Measurements from ENCODE around the gene FGF12. TPM values are rescaled to one million over a fixed set of nuclear protein-coding genes. Genes with fewer than 3 reads are reported as not detected.

The FGF12 gene
- total RNA-seq, 2 experiments from 2014 or later = not detected

DNA sequence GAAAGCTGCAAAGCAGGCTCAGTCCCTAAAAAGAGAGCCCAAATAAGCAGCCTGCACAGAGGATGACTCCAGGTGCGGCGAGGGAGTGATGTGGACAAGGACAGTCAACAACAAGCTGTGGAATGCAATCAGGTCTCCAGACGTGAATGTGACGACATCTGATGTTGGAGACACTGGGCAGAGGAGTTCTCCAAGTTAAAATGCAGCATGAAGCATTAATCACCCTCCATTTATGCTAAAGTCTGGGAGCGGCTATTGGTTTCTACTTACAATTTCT lies 316.7 kb downstream of the FGF12 start:
- Mint-ChIP-seq H3K27ac (no peak overlapping the region), H3K4me3 (no peak overlapping the region), H3K9me3 (no peaks in the 10 kb centered on the region), H3K4me1 (ENCODE audit: low read depth) (no peaks in the 10 kb centered on the region), H3K27me3 (peaks cover 61% of the 10 kb centered on the region), H3K36me3 (ENCODE audit: low read depth) (no peaks in the 10 kb centered on the region)
- Histone ChIP-seq H3K36me3 (ENCODE audit: insufficient read depth, low read length) (no peaks in the 10 kb centered on the region), H3K4me3 (ENCODE audit: low read length) (no peak overlapping the region), H3K27me3 (ENCODE audit: control insufficient read depth in 1 of 2, insufficient read depth in 2 of 2, low read length in 2 of 2) (peaks cover 29 to 37% of the 10 kb centered on the region in 2 experiments), H3K27ac (ENCODE audit: low read depth in 1 of 2, low read length in 2 of 2) (no peak overlapping the region), H3K9me3 (ENCODE audit: control insufficient read depth in 1 of 2, insufficient read depth in 1 of 2, low read length in 2 of 2) (peaks cover 0 to 21% of the 10 kb centered on the region in 2 experiments), H3K4me1 (ENCODE audit: insufficient read depth, low read length) (no peaks in the 10 kb centered on the region)
- intact Hi-C loops (cut with DNase I, micrococcal nuclease) = no loop called here
- POLR2A ChIA-PET = no interaction called here
- no peak for DNase-seq
- TF ChIP-seq, protein P1, sequence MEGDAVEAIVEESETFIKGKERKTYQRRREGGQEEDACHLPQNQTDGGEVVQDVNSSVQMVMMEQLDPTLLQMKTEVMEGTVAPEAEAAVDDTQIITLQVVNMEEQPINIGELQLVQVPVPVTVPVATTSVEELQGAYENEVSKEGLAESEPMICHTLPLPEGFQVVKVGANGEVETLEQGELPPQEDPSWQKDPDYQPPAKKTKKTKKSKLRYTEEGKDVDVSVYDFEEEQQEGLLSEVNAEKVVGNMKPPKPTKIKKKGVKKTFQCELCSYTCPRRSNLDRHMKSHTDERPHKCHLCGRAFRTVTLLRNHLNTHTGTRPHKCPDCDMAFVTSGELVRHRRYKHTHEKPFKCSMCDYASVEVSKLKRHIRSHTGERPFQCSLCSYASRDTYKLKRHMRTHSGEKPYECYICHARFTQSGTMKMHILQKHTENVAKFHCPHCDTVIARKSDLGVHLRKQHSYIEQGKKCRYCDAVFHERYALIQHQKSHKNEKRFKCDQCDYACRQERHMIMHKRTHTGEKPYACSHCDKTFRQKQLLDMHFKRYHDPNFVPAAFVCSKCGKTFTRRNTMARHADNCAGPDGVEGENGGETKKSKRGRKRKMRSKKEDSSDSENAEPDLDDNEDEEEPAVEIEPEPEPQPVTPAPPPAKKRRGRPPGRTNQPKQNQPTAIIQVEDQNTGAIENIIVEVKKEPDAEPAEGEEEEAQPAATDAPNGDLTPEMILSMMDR (IDR thresholded peaks at IDR 0.05) = no peak
- CTCF ChIA-PET = no interaction called here
- no peak for ATAC-seq (ENCODE audit: poor library complexity)

DNA sequence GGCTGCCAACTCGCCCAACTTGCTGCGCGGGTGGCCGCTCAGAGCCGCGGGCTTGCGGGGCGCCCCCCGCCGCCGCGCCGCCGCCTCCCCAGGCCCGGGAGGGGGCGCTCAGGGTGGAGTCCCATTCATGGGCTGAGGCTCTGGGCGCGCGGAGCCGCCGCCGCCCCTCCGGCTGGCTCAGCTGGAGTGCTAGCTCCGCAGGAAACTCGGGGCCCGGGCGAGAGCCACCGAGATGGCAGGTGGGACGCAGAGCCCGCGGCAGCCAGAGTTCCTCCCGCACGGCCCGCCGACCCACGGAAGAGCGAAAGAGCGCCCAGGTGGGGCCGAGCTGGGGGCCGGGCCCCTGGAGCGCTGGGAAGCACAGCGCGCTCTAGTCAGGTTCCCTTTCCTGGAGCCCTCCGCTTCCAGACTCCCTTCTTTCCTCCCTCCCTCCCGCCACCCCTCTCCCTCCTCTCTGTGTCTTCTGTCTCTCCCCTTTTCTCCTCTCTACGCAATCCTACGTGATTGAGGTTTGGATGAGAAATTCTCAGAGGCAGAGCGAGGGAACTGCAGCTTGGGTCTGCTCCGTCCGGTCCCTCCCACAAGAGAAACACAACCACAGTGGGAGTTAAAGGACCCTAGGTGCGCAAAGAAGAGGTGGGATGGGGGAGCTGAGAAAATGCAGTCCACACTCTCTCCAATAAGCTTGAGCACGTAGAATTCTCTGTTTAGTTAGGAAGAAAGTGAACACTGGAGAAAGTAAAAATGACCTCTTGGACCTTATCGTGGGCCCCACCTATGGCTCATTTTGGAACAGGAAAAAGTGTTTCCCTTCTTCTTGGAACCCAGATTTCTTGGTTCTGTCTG lies 317.3 kb downstream of the FGF12 start:
- Mint-ChIP-seq H3K9me3 (no peaks in the 10 kb centered on the region), H3K27ac (no peak overlapping the region), H3K4me3 (no peak overlapping the region), H3K27me3 (peaks cover 65% of the 10 kb centered on the region), H3K36me3 (ENCODE audit: low read depth) (no peaks in the 10 kb centered on the region), H3K4me1 (ENCODE audit: low read depth) (no peaks in the 10 kb centered on the region)
- Histone ChIP-seq H3K9me3 (ENCODE audit: control insufficient read depth in 1 of 2, insufficient read depth in 1 of 2, low read length in 2 of 2) (peaks cover 0 to 21% of the 10 kb centered on the region in 2 experiments), H3K4me3 (ENCODE audit: low read length) (no peak overlapping the region), H3K27ac (ENCODE audit: low read depth in 1 of 2, low read length in 2 of 2) (no peak overlapping the region), H3K27me3 (ENCODE audit: control insufficient read depth in 1 of 2, insufficient read depth in 2 of 2, low read length in 2 of 2) (peaks cover 29 to 37% of the 10 kb centered on the region in 2 experiments), H3K4me1 (ENCODE audit: insufficient read depth, low read length) (no peaks in the 10 kb centered on the region), H3K36me3 (ENCODE audit: insufficient read depth, low read length) (no peaks in the 10 kb centered on the region)
- ATAC-seq (ENCODE audit: poor library complexity) (no peak), DNase-seq (no peak)
- TF ChIP-seq, protein P1 (IDR thresholded peaks at IDR 0.05) = no peak
- ChIA-PET POLR2A (interaction anchor here (0.6 kb wide), 1 partner anchor 456 kb away, joined by 3 read pairs; no protein-coding TSS in a partner anchor), CTCF (no interaction called here)
- intact Hi-C loops (cut with DNase I, micrococcal nuclease) = no loop called here

DNA sequence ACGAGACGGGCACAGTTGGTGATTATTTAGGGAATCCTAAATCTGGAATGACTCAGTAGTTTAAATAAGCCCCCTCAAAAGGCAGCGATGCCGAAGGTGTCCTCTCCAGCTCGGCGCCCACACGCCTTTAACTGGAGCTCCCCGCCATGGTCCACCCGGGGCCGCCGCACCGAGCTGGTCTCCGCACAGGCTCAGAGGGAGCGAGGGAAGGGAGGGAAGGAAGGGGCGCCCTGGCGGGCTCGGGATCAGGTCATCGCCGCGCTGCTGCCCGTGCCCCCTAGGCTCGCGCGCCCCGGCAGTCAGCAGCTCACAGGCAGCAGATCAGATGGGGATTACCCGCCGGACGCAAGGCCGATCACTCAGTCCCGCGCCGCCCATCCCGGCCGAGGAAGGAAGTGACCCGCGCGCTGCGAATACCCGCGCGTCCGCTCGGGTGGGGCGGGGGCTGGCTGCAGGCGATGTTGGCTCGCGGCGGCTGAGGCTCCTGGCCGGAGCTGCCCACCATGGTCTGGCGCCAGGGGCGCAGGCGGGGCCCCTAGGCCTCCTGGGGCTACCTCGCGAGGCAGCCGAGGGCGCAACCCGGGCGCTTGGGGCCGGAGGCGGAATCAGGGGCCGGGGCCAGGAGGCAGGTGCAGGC lies 318.0 kb downstream of the FGF12 start:
- Mint-ChIP-seq H3K4me3 (no peak overlapping the region), H3K36me3 (ENCODE audit: low read depth) (no peaks in the 10 kb centered on the region), H3K9me3 (no peaks in the 10 kb centered on the region), H3K4me1 (ENCODE audit: low read depth) (no peaks in the 10 kb centered on the region), H3K27me3 (peaks cover 69% of the 10 kb centered on the region), H3K27ac (no peak overlapping the region)
- Histone ChIP-seq H3K36me3 (ENCODE audit: insufficient read depth, low read length) (no peaks in the 10 kb centered on the region), H3K4me3 (ENCODE audit: low read length) (no peak overlapping the region), H3K27me3 (ENCODE audit: control insufficient read depth in 1 of 2, insufficient read depth in 2 of 2, low read length in 2 of 2) (peaks cover 29 to 37% of the 10 kb centered on the region in 2 experiments), H3K4me1 (ENCODE audit: insufficient read depth, low read length) (no peaks in the 10 kb centered on the region), H3K9me3 (ENCODE audit: control insufficient read depth in 1 of 2, insufficient read depth in 1 of 2, low read length in 2 of 2) (peaks cover 0 to 21% of the 10 kb centered on the region in 2 experiments), H3K27ac (ENCODE audit: low read depth in 1 of 2, low read length in 2 of 2) (no peak overlapping the region)
- CTCF ChIA-PET = no interaction called here
- no peak for DNase-seq
- TF ChIP-seq, protein P1 (IDR thresholded peaks at IDR 0.05) = no peak
- ATAC-seq (ENCODE audit: poor library complexity) = no peak
- POLR2A ChIA-PET = no interaction called here
- intact Hi-C loops (cut with DNase I, micrococcal nuclease) = no loop called here
